Measurements from ENCODE around the gene NTN5. TPM values are rescaled to one million over a fixed set of nuclear protein-coding genes. Genes with fewer than 3 reads are reported as not detected.
A peak's percentile ranks its signal among the peaks of the same experiment; 100 is the strongest.

Gene NTN5
- total RNA-seq, 2 experiments from 2014 or later: 0.16 to 0.53 TPM

- no TSS peak for BruUV-seq (replicated peaks)
- Histone ChIP-seq H3K4me2 (ENCODE audit: low read length) (peak overlapping the region; percentile 97), H3K4me3 (ENCODE audit: low read depth, low read length, poor library complexity, severe bottlenecking) (peak overlapping the region; percentile 76), H3K36me3 (ENCODE audit: insufficient read depth, low read length) (peaks cover 3% of the 10 kb centered on the region; the same call in 1 of the 2 replicates), H3K79me2 (ENCODE audit: insufficient read depth, low read depth, low read length) (no peaks in the 10 kb centered on the region; the same call in 1 of the 2 replicates), H2AFZ (ENCODE audit: low read length) (peak overlapping the region; percentile 45; the same call in 1 of the 2 replicates), H3K9me2 (ENCODE audit: insufficient read depth, low read length) (no peaks in the 10 kb centered on the region), H3K4me1 (ENCODE audit: insufficient read depth, low read length, poor library complexity, severe bottlenecking) (peaks cover 46% of the 10 kb centered on the region), H3K27ac (ENCODE audit: low read depth, low read length, poor library complexity, severe bottlenecking) (peak overlapping the region; percentile 94), H3K9me3 (ENCODE audit: low read length) (no peaks in the 10 kb centered on the region), H4K20me1 (ENCODE audit: insufficient read depth, low read length) (no peaks in the 10 kb centered on the region)
- intact Hi-C loops (cut with micrococcal nuclease; ENCODE audit: unreplicated experiment): loop anchor here (5.0 to 10.0 kb wide), 2 partner anchors 859 to 1041 kb away; partner anchors contain the start of genes PRMT1 and RPS11
- no peak for DNase-seq (ENCODE audit: low spot score)
- ChIA-PET POLR2A (no interaction called here), CTCF (ENCODE audit: unreplicated experiment) (no interaction called here)
- TF ChIP-seq CTCF (conservative IDR thresholded peaks at IDR 0.05; ENCODE audit: low read length) (no peak), EZH2phosphoT487 (IDR thresholded peaks at IDR 0.05; ENCODE audit: borderline replicate concordance, low read depth, low read length) (no peak)
Observed at GRCh38 chr19:48635966-48636858, 36.6 kb downstream of the NTN5 start.

DNA sequence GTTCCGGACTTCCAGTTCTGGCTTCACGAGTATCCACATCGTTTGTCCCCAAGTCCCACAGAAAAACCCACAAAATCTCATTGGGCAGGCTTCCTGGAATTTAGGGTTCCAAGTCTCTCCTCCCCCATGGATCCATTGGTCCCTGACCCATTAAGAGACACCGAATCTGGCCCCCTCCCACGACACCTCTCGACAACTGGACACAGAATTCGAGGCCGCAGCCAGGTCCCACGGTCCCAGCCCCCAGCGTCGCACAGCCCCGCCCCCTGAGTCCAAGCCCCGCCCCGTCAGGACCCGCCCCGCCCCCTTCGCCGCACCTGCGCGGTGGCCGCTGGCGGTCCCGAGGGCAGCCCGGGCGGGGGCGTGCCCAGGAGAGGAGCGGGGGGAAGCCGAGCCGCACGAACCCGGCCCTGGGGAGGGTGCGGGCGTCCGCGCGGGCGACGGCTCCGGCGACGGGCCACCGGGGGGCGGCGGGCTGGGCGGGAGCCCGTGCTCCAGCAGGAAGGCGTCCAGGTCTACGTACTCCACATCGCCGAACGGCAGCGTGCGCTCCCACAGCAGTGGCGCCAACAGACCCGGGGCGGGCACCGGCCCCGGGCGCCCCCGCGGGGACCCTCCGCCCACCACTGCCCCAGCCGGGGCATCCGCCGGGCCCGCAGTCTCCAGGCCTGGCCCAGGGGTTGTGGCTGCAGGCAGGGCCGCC lies 37.4 kb downstream of the NTN5 start:
- H3K27ac ChIP-seq (ENCODE audit: low read depth, low read length, poor library complexity, severe bottlenecking): peak overlapping the region; percentile 94
- no peaks in the 10 kb centered on the region for H4K20me1 ChIP-seq (ENCODE audit: insufficient read depth, low read length)
- H3K9me3 ChIP-seq (ENCODE audit: low read length): no peaks in the 10 kb centered on the region
- peaks cover 46% of the 10 kb centered on the region for H3K4me1 ChIP-seq (ENCODE audit: insufficient read depth, low read length, poor library complexity, severe bottlenecking)
- ChIA-PET POLR2A (no interaction called here), CTCF (ENCODE audit: unreplicated experiment) (no interaction called here)
- TF ChIP-seq CTCF (conservative IDR thresholded peaks at IDR 0.05; ENCODE audit: low read length): no peak
- TF ChIP-seq EZH2phosphoT487 (IDR thresholded peaks at IDR 0.05; ENCODE audit: borderline replicate concordance, low read depth, low read length): no peak
- peak overlapping the region; percentile 97 for H3K4me2 ChIP-seq (ENCODE audit: low read length)
- peak; percentile 86 for DNase-seq (ENCODE audit: low spot score)
- peak overlapping the region; percentile 76 for H3K4me3 ChIP-seq (ENCODE audit: low read depth, low read length, poor library complexity, severe bottlenecking)
- H3K9me2 ChIP-seq (ENCODE audit: insufficient read depth, low read length): no peaks in the 10 kb centered on the region
- peak overlapping the region; percentile 45; the same call in 1 of the 2 replicates for H2AFZ ChIP-seq (ENCODE audit: low read length)
- BruUV-seq (replicated peaks): no TSS peak
- H3K79me2 ChIP-seq (ENCODE audit: insufficient read depth, low read depth, low read length): no peaks in the 10 kb centered on the region; the same call in 1 of the 2 replicates
- intact Hi-C loops (cut with micrococcal nuclease; ENCODE audit: unreplicated experiment): loop anchor here (5.0 to 10.0 kb wide), 2 partner anchors 859 to 1042 kb away; partner anchors contain the start of genes PRMT1 and RPS11
- H3K36me3 ChIP-seq (ENCODE audit: insufficient read depth, low read length): peaks cover 11% of the 10 kb centered on the region; the same call in 1 of the 2 replicates
